ENCODE data around the gene CTRB1.
A peak's percentile ranks its signal among the peaks of the same experiment; 100 is the strongest.
"Not testable (repeated sequence)": the region's sequence is repeated elsewhere in the genome, so short reads cannot be mapped to it uniquely, and the experiment has no call there.

Gene CTRB1

GRCh38 chr16:75226550-75227360, 8.0 kb downstream of the CTRB1 start:
- peak; percentile 0 for DNase-seq

- peak; percentile 1 for DNase-seq
These were observed 8.8 kb downstream of the CTRB1 start for GRCh38 chr16:75227361-75228142.

- peak; percentile 0 for DNase-seq
These were observed 9.6 kb downstream of the CTRB1 start for GRCh38 chr16:75228143-75228976.

- peak; percentile 0 for DNase-seq
These were observed 10.6 kb downstream of the CTRB1 start for GRCh38 chr16:75229172-75230031.

GRCh38 chr16:75230471-75231110, 11.8 kb downstream of the CTRB1 start:
- DNase-seq: peak; percentile 0

GRCh38 chr16:75231570-75231969, 12.8 kb downstream of the CTRB1 start:
- peak; percentile 0 for DNase-seq

- no peak for DNase-seq
These were observed 14.8 kb downstream of the CTRB1 start for GRCh38 chr16:75233611-75233938.

- peak; percentile 0 for DNase-seq
These were observed 16.3 kb downstream of the CTRB1 start for GRCh38 chr16:75234856-75235696.

- peak; percentile 0 for DNase-seq
These were observed 17.0 kb downstream of the CTRB1 start for GRCh38 chr16:75235721-75236193.

GRCh38 chr16:75236232-75236631, 17.4 kb downstream of the CTRB1 start:
- DNase-seq: peak; percentile 0

GRCh38 chr16:75236736-75237397, 18.1 kb downstream of the CTRB1 start:
- DNase-seq: peak; percentile 0

GRCh38 chr16:75237398-75238131, 18.8 kb downstream of the CTRB1 start:
- DNase-seq: no peak

GRCh38 chr16:75238132-75238852, 19.5 kb downstream of the CTRB1 start:
- DNase-seq: peak; percentile 68

- DNase-seq: peak; percentile 30
These were observed 20.2 kb downstream of the CTRB1 start for GRCh38 chr16:75238853-75239541.

- peak; percentile 0 for DNase-seq
These were observed 20.8 kb downstream of the CTRB1 start for GRCh38 chr16:75239542-75240122.

GRCh38 chr16:75240633-75241032, 21.8 kb downstream of the CTRB1 start:
- not testable (repeated sequence) for DNase-seq

GRCh38 chr16:75241412-75241811, 22.6 kb downstream of the CTRB1 start:
- DNase-seq: no peak

- no peak for DNase-seq
These were observed 23.2 kb downstream of the CTRB1 start for GRCh38 chr16:75241955-75242354.
